Ascending aorta (tissue), 2 donors: Measurements from ENCODE around the gene PROC. TPM values are rescaled to one million over a fixed set of nuclear protein-coding genes. Genes with fewer than 3 reads are reported as not detected.

Experiments
- DNase-seq, 2 donors: peaks; one replicate each; pipeline ENCODE4 v3.0.0-alpha.2; 2019; ENCODE audit warnings: low spot score in 2 of 2
- H3K27ac ChIP-seq, 2 donors: fragments of 200-600 bp; sonication (generic); one replicate each; pipeline ENCODE4 v1.5.1; 2016 to 2017; ENCODE audit warnings: mild to moderate bottlenecking in 1 of 2
- H3K27me3 ChIP-seq: fragments of 200-600 bp; sonication (generic); one replicate; pipeline ENCODE4 v1.5.1; 2017
- H3K36me3 ChIP-seq, 2 donors: fragments of 200-600 bp; sonication (generic); one replicate each; pipeline ENCODE4 v1.5.1; 2016
- H3K4me1 ChIP-seq, 2 donors: fragments of 200-600 bp; sonication (generic); one replicate each; pipeline ENCODE4 v1.5.1; 2016 to 2017; ENCODE audit warnings: mild to moderate bottlenecking in 1 of 2
- H3K4me3 ChIP-seq, 2 donors: fragments of 200-600 bp; sonication (generic); one replicate each; pipeline ENCODE4 v1.5.1; 2016 to 2017; ENCODE audit warnings: mild to moderate bottlenecking in 1 of 2
- H3K9me3 ChIP-seq, 2 donors: fragments of 200-600 bp; sonication (generic); one replicate each; pipeline ENCODE4 v1.5.1; 2016
- intact Hi-C: fragments of 100-400 bp; cut with DNase I; formaldehyde crosslinking; loops from one replicate; pipeline ENCODE4 v1.15.1; 2023
- total RNA-seq: library from RNA; depleted of rRNA; stranded (reverse); fragments of >200 nt; gene quantifications from one replicate; pipeline ENCODE4 v1.1.0, GENCODE V29; 2016
- TF ChIP-seq, protein P1 (sequence below), 3 experiments: fragments of 200-600 bp in 2 of 3; fragments of 450-650 bp in 1 of 3; sonication (generic) in 2 of 3; IDR thresholded peaks; one replicate each; pipeline ENCODE4 v1.5.1; 2016 to 2019; ENCODE audit warnings: antibody characterized with exemption in 3 of 3, mild to moderate bottlenecking in 1 of 3, moderate library complexity in 1 of 3

PROC gene
- total RNA-seq, 1 donor from 2014 or later: not detected

DNA sequence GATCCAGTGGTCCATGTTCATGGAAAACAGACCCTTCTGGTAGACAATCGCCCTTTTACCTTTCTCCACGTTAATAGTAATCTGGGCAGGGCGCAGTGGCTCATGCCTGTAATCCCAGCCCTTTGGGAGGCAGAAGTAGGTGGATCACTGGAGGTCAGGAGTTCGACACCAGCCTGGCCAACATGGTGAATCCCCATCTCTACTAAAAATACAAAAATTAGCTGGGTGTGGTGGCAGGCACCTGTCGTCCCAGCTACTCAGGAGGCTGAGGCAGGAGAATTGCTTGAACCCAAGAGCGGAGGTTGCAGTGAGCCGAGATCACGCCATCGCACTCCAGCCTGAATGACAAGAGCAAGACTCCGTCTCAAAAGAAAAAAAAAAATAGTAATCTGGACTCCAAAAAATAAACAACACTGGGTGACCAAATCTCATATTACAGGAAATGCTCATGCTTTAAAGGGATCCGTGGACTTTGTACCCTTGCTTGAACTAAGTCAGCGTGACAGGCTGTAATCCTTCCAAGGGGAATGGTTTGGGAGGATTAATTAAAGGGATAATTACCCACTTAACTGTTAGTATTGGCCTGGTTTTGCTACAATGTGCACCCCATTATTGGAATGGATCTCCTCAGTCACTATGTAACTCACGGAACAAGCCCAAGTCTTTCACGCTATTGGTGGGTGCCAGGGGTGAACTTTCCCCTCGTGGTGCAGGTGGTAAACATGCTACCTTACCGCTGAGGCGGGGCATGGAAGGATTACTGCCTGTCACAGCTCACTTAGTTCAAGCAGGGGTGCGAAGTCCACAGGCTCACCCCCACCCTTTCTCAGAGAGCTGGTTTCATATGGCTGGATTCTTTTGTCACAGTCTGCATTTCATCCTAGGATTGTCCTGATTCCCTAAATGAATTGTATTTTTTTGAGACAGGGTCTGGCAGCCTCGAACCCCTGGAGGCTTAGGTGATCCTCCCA, 36.7 kb downstream of the PROC start:
- Histone ChIP-seq H3K27ac (no peak overlapping the region), H3K27me3 (no peaks in the 10 kb centered on the region), H3K9me3 (no peaks in the 10 kb centered on the region), H3K36me3 (no peaks in the 10 kb centered on the region), H3K4me3 (no peak overlapping the region), H3K4me1 (no peaks in the 10 kb centered on the region)
- intact Hi-C loops: no loop called here
- TF ChIP-seq, protein P1, sequence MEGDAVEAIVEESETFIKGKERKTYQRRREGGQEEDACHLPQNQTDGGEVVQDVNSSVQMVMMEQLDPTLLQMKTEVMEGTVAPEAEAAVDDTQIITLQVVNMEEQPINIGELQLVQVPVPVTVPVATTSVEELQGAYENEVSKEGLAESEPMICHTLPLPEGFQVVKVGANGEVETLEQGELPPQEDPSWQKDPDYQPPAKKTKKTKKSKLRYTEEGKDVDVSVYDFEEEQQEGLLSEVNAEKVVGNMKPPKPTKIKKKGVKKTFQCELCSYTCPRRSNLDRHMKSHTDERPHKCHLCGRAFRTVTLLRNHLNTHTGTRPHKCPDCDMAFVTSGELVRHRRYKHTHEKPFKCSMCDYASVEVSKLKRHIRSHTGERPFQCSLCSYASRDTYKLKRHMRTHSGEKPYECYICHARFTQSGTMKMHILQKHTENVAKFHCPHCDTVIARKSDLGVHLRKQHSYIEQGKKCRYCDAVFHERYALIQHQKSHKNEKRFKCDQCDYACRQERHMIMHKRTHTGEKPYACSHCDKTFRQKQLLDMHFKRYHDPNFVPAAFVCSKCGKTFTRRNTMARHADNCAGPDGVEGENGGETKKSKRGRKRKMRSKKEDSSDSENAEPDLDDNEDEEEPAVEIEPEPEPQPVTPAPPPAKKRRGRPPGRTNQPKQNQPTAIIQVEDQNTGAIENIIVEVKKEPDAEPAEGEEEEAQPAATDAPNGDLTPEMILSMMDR (IDR thresholded peaks at IDR 0.05): no peak
- no peak for DNase-seq

DNA sequence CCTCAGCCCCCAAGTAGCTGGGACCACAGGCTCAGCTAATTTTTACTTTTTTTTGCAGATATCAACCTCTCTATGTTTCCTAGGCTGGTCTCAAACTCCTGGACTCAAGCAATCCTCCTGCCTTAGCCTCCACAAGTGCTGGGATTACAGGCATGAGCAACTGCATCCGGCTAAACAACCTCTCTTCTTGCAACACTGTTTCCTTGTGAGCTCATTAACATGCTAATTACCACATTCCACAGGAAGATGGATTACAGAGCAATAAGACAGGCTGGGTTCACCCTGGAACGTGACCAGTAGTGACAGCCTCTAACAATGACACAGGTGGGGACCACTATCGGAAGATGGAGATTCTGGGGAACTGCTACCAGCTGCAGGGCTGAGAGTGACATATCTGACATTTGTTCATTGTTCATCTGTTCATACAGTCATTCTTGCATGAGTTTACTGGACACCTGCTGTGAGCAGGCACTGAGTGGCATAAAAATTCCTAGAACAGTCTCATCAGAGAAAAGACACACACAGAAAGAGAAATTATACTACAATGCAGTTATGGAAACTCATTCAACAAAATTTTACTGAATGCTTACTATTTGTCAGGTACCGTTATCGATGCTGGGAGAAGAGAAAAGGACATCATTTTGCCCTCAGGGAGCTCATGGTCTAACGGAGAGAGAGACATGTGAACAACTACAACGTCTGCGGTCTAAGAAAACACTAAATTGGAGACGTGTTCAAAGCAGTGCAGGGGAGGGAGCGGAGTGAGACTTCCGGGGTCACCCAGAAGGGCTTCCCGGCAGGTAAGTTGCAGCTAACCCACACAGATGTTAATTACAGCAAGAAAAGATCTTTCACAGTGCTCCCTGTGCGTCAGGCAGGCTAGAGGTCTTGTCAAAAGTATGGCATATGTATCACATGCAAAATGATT, 37.6 kb downstream of the PROC start:
- H3K27ac ChIP-seq: no peak overlapping the region
- no peak overlapping the region for H3K4me3 ChIP-seq
- H3K9me3 ChIP-seq: no peaks in the 10 kb centered on the region
- intact Hi-C loops: no loop called here
- no peaks in the 10 kb centered on the region for H3K27me3 ChIP-seq
- no peaks in the 10 kb centered on the region for H3K4me1 ChIP-seq
- TF ChIP-seq, protein P1 (IDR thresholded peaks at IDR 0.05): no peak
- no peak for DNase-seq
- H3K36me3 ChIP-seq: peaks cover under 1 to 5% of the 10 kb centered on the region in 2 donors

DNA sequence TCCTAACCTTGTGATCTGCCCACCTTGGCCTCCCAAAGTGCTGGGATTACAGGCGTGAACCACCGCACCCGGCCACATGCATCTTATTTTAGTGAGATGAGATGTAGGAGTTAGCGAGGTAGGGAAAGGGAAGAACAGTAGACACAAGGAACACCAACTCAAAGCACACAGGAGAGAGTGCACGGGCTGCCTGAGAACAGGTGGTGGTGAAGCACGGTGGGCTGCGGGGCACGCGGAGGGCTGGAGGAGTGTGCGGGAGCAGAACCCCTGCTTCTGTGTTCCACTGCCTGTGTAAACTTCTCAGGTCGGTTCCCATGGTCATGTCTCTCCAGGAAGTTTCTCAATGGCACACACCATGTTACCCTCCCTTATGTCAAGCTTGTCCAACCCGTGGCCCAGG, 38.7 kb downstream of the PROC start:
- Histone ChIP-seq H3K36me3 (peaks cover 2 to 5% of the 10 kb centered on the region in 2 donors), H3K4me3 (no peak overlapping the region), H3K4me1 (no peaks in the 10 kb centered on the region), H3K27ac (no peak overlapping the region), H3K27me3 (no peaks in the 10 kb centered on the region), H3K9me3 (no peaks in the 10 kb centered on the region)
- TF ChIP-seq, protein P1 (IDR thresholded peaks at IDR 0.05): no peak
- intact Hi-C loops: no loop called here
- no peak for DNase-seq

DNA sequence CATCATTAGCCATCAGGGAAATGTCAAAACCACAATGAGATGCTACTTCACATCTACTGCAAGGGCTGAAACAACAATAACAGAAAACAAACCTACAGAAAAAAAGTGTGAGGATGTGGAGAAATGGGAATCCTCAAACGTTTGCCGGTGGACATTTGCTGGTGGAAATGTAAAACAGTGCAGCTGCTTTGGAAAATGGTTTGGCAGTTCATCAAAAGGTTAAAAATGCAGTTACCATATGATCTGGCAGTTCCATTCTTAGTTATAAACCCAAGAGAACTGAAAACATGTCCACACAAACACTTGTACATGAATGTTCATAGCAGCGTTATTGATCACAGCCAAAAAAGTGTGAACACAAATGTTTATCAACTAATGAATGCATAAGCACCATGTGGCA, 44.2 kb downstream of the PROC start:
- Histone ChIP-seq H3K4me3 (no peak overlapping the region), H3K27ac (no peak overlapping the region), H3K9me3 (no peaks in the 10 kb centered on the region), H3K4me1 (no peaks in the 10 kb centered on the region), H3K27me3 (no peaks in the 10 kb centered on the region), H3K36me3 (peaks cover 2 to 5% of the 10 kb centered on the region in 2 donors)
- no peak for DNase-seq
- TF ChIP-seq, protein P1 (IDR thresholded peaks at IDR 0.05): no peak
- intact Hi-C loops: no loop called here

DNA sequence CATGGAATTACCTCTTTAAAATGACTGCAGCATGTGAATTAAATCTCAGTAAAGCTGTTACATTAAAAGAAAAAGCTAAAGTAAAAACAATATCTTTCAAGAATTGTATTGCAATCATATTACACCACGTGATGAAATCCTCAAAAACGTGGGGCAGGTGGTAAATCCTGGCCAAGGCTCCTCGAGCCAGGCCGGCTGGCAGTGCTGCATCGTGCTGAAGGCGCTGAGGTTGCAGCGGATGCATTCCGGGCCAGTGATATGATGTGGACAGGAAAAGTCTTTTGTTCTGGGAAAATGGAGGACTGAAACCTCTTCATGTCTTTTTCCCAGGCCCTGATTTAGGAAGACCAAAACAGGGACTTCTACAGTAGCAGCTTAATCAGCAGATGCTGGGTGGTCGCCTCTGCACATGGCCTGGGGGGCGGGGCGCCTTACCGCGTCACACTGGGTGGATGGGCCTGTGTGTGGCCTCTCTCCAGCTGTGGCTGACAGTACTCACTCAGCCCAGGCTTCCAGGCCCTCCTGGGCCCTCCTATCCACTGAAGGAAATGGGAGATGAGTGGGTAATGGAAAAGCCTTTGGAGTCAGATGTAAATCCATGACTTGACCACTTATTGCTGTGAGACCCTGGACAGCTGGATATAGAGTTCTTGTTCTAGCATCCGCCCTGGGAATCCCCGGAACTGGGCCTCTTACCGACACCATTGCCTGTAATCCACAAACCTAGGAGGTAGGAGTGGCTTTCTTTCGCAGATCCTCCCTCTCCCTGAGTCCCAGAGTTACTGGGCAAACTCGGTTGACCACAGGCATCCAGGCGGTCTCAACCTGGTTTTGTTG, 45.1 kb downstream of the PROC start:
- intact Hi-C loops: no loop called here
- Histone ChIP-seq H3K4me1 (no peaks in the 10 kb centered on the region), H3K27ac (no peak overlapping the region), H3K4me3 (no peak overlapping the region), H3K9me3 (no peaks in the 10 kb centered on the region), H3K27me3 (no peaks in the 10 kb centered on the region), H3K36me3 (peaks cover 2 to 5% of the 10 kb centered on the region in 2 donors)
- DNase-seq: no peak
- TF ChIP-seq, protein P1 (IDR thresholded peaks at IDR 0.05): no peak
